Ishikawa (cell line): ENCODE results near the gene ZFP30.

Experiments used
- EP300 ChIP-seq: IDR thresholded peaks from 2 replicates; pipeline ENCODE4 v1.6.1; 2012; ENCODE audit warnings: borderline replicate concordance
- TAF1 ChIP-seq: IDR thresholded peaks from 2 replicates; pipeline ENCODE4 v1.6.1; 2012; ENCODE audit warnings: low read depth, mild to moderate bottlenecking

DNA sequence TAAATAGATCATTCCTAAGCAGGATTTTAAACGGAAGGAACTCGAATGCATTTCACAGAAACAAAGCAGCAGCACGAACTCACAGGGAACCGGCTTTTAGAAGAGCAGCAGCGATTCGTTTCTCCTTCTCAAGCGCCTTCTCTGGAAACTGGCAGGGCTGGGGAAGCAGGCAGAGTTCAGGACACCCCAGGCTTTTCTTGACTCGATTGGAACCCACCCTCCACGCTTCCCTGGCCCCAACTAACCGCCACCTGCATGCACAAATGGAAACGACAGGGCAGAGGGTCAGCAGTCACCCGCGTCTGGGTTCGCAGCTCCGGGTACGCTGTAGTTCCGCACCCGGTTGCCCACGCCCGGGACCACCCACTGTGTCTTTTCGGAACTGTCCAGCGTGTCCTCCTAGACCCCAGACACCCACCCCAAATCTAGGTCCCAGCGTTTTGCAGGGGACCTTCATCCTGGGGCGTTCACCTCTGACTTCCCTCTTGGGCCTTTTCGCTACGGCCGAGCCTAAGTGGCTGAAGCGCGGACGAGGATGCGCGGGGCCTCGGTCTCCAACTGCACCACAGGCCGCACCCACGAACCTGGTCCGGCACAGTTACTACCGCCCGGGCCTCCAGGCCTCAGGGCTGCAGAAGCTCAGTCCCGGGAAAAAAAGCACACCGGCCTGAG, 500 bp downstream of the ZFP30 start:
- TF ChIP-seq EP300 (no peak), TAF1 (no peak)
